ENCODE data around the gene ASXL2.

ASXL2 gene

DNA sequence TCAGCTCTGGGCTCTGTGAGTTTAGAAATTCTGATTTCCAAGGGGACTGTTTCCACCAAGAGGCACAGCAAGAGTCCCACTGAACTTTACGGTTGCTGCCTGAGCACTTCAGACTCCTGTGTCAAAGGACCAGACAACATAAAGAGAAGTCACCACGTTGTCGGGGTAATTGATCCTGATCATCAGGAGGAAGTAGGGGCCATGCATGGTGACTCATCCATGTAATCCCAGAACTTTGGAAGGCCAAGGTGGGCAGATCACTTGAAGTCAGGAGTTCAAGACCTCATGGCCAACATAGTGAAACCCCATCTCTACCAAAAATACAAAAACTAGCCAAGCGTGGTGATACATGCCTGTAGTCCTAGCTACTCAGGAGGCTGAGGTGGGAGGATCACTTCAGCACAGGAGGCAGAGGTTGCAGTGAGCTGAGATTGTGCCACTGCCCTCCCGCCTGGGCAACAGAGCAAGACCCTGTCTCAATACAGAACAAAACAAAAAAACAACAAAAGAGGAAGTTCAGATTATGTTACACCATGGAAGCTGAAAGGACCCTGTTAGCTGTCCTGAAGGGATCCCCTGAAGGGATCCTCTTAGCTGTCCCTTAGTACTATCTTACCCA, 9.4 kb upstream of the ASXL2 start:
- no peak for DNase-seq (ENCODE audit: low read depth in 1 of 2, low spot score in 1 of 2)
- Histone ChIP-seq H3K27me3 (ENCODE audit: insufficient read depth, poor library complexity, severe bottlenecking) (no peaks in the 10 kb centered on the region), H3K27ac (replicated peaks) (no peak overlapping the region), H3K4me3 (replicated peaks; ENCODE audit: insufficient read depth, low read length) (no peak overlapping the region)
- TF ChIP-seq POLR2AphosphoS5 (IDR thresholded peaks at IDR 0.05; ENCODE audit: low read depth) = no peak
- no peak for TF ChIP-seq GABPA (IDR thresholded peaks at IDR 0.05; ENCODE audit: low read depth)
- TF ChIP-seq, protein P1, sequence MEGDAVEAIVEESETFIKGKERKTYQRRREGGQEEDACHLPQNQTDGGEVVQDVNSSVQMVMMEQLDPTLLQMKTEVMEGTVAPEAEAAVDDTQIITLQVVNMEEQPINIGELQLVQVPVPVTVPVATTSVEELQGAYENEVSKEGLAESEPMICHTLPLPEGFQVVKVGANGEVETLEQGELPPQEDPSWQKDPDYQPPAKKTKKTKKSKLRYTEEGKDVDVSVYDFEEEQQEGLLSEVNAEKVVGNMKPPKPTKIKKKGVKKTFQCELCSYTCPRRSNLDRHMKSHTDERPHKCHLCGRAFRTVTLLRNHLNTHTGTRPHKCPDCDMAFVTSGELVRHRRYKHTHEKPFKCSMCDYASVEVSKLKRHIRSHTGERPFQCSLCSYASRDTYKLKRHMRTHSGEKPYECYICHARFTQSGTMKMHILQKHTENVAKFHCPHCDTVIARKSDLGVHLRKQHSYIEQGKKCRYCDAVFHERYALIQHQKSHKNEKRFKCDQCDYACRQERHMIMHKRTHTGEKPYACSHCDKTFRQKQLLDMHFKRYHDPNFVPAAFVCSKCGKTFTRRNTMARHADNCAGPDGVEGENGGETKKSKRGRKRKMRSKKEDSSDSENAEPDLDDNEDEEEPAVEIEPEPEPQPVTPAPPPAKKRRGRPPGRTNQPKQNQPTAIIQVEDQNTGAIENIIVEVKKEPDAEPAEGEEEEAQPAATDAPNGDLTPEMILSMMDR (IDR thresholded peaks at IDR 0.05; ENCODE audit: insufficient read depth, low read length) = no peak

DNA sequence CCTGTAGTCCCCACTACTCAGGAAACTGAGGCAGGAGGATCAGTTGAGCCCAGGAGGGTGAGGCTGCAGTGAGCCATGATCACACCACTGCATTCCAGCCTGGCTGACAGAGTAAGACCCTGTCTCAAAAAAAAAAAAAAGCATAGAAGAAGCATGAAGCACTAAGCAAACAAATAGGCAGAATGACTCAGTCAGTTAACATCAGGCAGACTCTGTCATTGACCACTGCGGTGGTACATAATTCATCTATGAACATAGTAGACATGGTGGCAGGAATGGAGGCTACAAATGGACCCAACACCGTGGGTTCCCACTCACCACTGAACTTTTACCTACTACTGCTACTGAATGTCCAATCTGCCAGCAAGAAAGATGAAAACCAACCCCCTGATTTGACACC, 7.6 kb upstream of the ASXL2 start:
- H3K27me3 ChIP-seq (ENCODE audit: insufficient read depth, poor library complexity, severe bottlenecking) = no peaks in the 10 kb centered on the region
- TF ChIP-seq, protein P2, sequence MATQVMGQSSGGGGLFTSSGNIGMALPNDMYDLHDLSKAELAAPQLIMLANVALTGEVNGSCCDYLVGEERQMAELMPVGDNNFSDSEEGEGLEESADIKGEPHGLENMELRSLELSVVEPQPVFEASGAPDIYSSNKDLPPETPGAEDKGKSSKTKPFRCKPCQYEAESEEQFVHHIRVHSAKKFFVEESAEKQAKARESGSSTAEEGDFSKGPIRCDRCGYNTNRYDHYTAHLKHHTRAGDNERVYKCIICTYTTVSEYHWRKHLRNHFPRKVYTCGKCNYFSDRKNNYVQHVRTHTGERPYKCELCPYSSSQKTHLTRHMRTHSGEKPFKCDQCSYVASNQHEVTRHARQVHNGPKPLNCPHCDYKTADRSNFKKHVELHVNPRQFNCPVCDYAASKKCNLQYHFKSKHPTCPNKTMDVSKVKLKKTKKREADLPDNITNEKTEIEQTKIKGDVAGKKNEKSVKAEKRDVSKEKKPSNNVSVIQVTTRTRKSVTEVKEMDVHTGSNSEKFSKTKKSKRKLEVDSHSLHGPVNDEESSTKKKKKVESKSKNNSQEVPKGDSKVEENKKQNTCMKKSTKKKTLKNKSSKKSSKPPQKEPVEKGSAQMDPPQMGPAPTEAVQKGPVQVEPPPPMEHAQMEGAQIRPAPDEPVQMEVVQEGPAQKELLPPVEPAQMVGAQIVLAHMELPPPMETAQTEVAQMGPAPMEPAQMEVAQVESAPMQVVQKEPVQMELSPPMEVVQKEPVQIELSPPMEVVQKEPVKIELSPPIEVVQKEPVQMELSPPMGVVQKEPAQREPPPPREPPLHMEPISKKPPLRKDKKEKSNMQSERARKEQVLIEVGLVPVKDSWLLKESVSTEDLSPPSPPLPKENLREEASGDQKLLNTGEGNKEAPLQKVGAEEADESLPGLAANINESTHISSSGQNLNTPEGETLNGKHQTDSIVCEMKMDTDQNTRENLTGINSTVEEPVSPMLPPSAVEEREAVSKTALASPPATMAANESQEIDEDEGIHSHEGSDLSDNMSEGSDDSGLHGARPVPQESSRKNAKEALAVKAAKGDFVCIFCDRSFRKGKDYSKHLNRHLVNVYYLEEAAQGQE (IDR thresholded peaks at IDR 0.05; ENCODE audit: insufficient replicate concordance, low read depth) = no peak
- TF ChIP-seq GABPA (IDR thresholded peaks at IDR 0.05; ENCODE audit: low read depth) (no peak), POLR2AphosphoS5 (IDR thresholded peaks at IDR 0.05; ENCODE audit: low read depth) (no peak), SPI1 (IDR thresholded peaks at IDR 0.05; ENCODE audit: borderline replicate concordance, low read depth) (no peak)
- TF ChIP-seq, protein P1 (IDR thresholded peaks at IDR 0.05; ENCODE audit: insufficient read depth, low read length) = no peak
- no peak for DNase-seq (ENCODE audit: low read depth in 1 of 2, low spot score in 1 of 2)
- no peak overlapping the region for H3K4me3 ChIP-seq (replicated peaks; ENCODE audit: insufficient read depth, low read length)
- no peak overlapping the region for H3K27ac ChIP-seq (replicated peaks)

DNA sequence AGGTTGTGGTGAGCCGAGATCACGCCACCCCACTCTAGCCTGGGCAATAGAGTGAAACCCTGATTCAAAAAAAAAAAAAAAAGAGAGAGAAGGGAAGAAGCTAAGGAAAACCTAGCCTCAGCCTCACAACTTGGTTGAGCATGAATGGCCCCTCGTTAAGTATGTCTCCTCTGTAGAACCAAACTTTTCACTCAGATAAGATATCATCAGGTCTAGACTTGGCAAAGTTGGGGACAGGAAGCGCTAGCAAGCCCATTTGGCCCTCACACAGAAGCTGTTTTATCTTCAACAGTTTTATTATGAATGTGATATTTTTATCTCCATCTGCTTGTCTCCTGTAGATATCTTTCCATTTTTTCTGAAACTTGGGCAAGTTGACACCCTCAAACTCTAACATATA, 3.5 kb upstream of the ASXL2 start:
- Histone ChIP-seq H3K4me3 (replicated peaks; ENCODE audit: insufficient read depth, low read length) (no peak overlapping the region), H3K27ac (replicated peaks) (no peak overlapping the region), H3K27me3 (ENCODE audit: insufficient read depth, poor library complexity, severe bottlenecking) (no peaks in the 10 kb centered on the region)
- TF ChIP-seq GABPA (IDR thresholded peaks at IDR 0.05; ENCODE audit: low read depth) (no peak), SPI1 (IDR thresholded peaks at IDR 0.05; ENCODE audit: borderline replicate concordance, low read depth) (no peak)
- TF ChIP-seq, protein P1 (IDR thresholded peaks at IDR 0.05; ENCODE audit: insufficient read depth, low read length) = no peak
- TF ChIP-seq, protein P2 (IDR thresholded peaks at IDR 0.05; ENCODE audit: insufficient replicate concordance, low read depth) = no peak
- DNase-seq (ENCODE audit: low read depth in 1 of 2, low spot score in 1 of 2) = no peak
